GM12801 (cell line): Measurements from ENCODE around the gene STARD6.

Source experiments
- CTCF ChIP-seq: IDR thresholded peaks from one replicate; pipeline ENCODE4 v1.5.1; 2011; ENCODE audit warnings: control low read depth; ENCODE audit not compliant: insufficient read length; ENCODE audit errors: extremely low read depth

STARD6 gene

GRCh38 chr18:54277899-54278298, 79.8 kb downstream of the STARD6 start:
- TF ChIP-seq CTCF, result no peak
